GM21786 (cell line): ENCODE results near the gene MEOX2.

Experiments
- ATAC-seq: cut with Tn5 transposase; IDR thresholded peaks from one replicate; pipeline ENCODE4 v1.9.1; 2021; ENCODE audit not compliant: unreplicated experiment

Gene MEOX2

GRCh38 chr7:15618275-15618674, 68.2 kb downstream of the MEOX2 start:
- ATAC-seq, result no peak

- ATAC-seq, result no peak
These were observed 74.3 kb downstream of the MEOX2 start for GRCh38 chr7:15612205-15612604.

- no peak for ATAC-seq
These were observed 76.0 kb downstream of the MEOX2 start for GRCh38 chr7:15610503-15610902.

- ATAC-seq, result no peak
These were observed 77.2 kb downstream of the MEOX2 start for GRCh38 chr7:15609287-15609686.

GRCh38 chr7:15607529-15608210, 78.8 kb downstream of the MEOX2 start:
- ATAC-seq, result no peak

- ATAC-seq, result no peak
These were observed 79.9 kb downstream of the MEOX2 start for GRCh38 chr7:15606561-15606960.

- ATAC-seq, result no peak
These were observed 82.3 kb downstream of the MEOX2 start for GRCh38 chr7:15604166-15604565.

- no peak for ATAC-seq
These were observed 83.4 kb downstream of the MEOX2 start for GRCh38 chr7:15603124-15603523.

GRCh38 chr7:15602236-15602635, 84.2 kb downstream of the MEOX2 start:
- ATAC-seq, result no peak

GRCh38 chr7:15601175-15601574, 85.3 kb downstream of the MEOX2 start:
- no peak for ATAC-seq

- no peak for ATAC-seq
These were observed 86.2 kb downstream of the MEOX2 start for GRCh38 chr7:15600298-15600697.

- no peak for ATAC-seq
These were observed 92.0 kb downstream of the MEOX2 start for GRCh38 chr7:15594461-15594860.

GRCh38 chr7:15593382-15593781, 93.1 kb downstream of the MEOX2 start:
- ATAC-seq, result no peak

GRCh38 chr7:15586266-15586665, 100.2 kb downstream of the MEOX2 start:
- ATAC-seq, result no peak

- ATAC-seq, result no peak
These were observed 101.9 kb downstream of the MEOX2 start for GRCh38 chr7:15584575-15584974.

- ATAC-seq, result no peak
These were observed 103.7 kb downstream of the MEOX2 start for GRCh38 chr7:15582773-15583172.

GRCh38 chr7:15581352-15581951, 105.0 kb downstream of the MEOX2 start:
- no peak for ATAC-seq

GRCh38 chr7:15580604-15581351, 105.7 kb downstream of the MEOX2 start:
- ATAC-seq, result no peak

- ATAC-seq, result no peak
These were observed 108.9 kb downstream of the MEOX2 start for GRCh38 chr7:15577600-15577999.

- ATAC-seq, result no peak
These were observed 115.1 kb downstream of the MEOX2 start for GRCh38 chr7:15571301-15571878.

- ATAC-seq, result no peak
These were observed 118.8 kb downstream of the MEOX2 start for GRCh38 chr7:15567652-15568051.

- no peak for ATAC-seq
These were observed 119.4 kb downstream of the MEOX2 start for GRCh38 chr7:15567036-15567435.
